Measurements from ENCODE around the gene DXO. TPM values are rescaled to one million over a fixed set of nuclear protein-coding genes. Genes with fewer than 3 reads are reported as not detected.
"Not testable (repeated sequence)": the region's sequence is repeated elsewhere in the genome, so short reads cannot be mapped to it uniquely, and the experiment has no call there.

Gene DXO
- total and polyA plus RNA-seq, 2 donors = 11.8 to 27.3 TPM

DNA sequence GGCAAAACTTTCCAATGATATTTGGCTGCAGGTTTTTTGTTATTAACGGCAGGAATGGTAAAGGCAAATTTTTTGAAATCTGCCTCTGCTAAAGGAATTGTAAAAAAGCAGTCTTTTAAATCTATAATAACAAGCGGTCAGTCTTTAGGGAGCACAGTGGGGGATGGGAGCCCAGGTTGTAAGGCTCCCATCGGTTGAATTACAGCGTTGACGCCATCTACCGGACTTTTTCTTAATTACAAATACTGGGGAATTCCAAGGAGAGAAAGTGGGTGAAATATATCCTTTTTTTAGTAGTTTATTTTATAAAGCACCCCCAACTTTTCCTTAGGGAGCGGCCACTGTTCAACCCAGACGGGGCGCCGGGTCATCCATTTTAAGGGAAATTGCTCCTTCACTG is 17.4 kb upstream of the DXO start:
- H3K27ac ChIP-seq (ENCODE audit: low read depth in 1 of 2, low read length in 1 of 2); DNase-seq (ENCODE audit: low read depth in 6 of 9, low spot score in 9 of 9); H3K27me3 ChIP-seq (ENCODE audit: control insufficient read depth in 2 of 2, insufficient read depth in 1 of 2, low read length in 1 of 2); H3K9me3 ChIP-seq (ENCODE audit: control insufficient read depth in 2 of 2, insufficient read depth in 1 of 2, low read length in 1 of 2); H3K4me1 ChIP-seq (ENCODE audit: control insufficient read depth in 2 of 2, insufficient read depth in 2 of 2, low read length in 2 of 2); H3K36me3 ChIP-seq (ENCODE audit: control insufficient read depth in 2 of 2, insufficient read depth in 2 of 2, low read length in 1 of 2); H3K4me3 ChIP-seq (ENCODE audit: low read length in 2 of 2): not testable (repeated sequence)
- WGBS = no CpG with 5 or more reads among the region's 10 CpGs

- H3K9me3 ChIP-seq (ENCODE audit: control insufficient read depth in 2 of 2, insufficient read depth in 1 of 2, low read length in 1 of 2); H3K4me1 ChIP-seq (ENCODE audit: control insufficient read depth in 2 of 2, insufficient read depth in 2 of 2, low read length in 2 of 2); H3K4me3 ChIP-seq (ENCODE audit: low read length in 2 of 2); H3K27me3 ChIP-seq (ENCODE audit: control insufficient read depth in 2 of 2, insufficient read depth in 1 of 2, low read length in 1 of 2); H3K27ac ChIP-seq (ENCODE audit: low read depth in 1 of 2, low read length in 1 of 2); DNase-seq (ENCODE audit: low read depth in 6 of 9, low spot score in 9 of 9): not testable (repeated sequence)
- H3K36me3 ChIP-seq (ENCODE audit: control insufficient read depth in 2 of 2, insufficient read depth in 2 of 2, low read length in 1 of 2) = peaks cover 0 to 14% of the 10 kb centered on the region in 2 donors
- no CpG with 5 or more reads among the region's 7 CpGs for WGBS
Measured at GRCh38 chr6:31981744-31982143, 9.8 kb upstream of the DXO start, which contains the start of gene C4A. Gene C4A, plus strand, starts transcription at chr6:31982057. Its CDS starts 51 bp downstream, at chr6:31982108.

DNA sequence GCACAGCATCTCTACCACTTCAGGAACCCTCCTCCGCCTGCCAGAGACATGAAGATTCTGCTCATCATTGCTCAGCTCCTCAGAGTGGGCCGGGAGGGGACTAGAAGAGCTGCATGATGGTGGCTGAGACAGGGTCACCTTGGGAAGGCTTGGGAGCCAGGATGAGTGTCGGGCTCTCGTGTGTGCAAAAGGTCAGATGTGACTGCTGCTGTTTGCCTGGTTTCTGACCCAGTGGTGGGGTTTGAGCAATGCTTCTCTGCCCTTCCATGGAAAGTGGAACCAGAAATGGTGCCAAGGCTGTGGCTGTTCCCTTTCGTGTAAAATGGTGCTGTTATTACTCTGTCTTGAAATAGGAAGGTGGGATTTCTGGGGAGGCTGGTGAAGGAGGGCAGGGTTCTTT is 9.1 kb upstream of the DXO start:
- not testable (repeated sequence) for H3K4me3 ChIP-seq (ENCODE audit: low read length in 2 of 2); DNase-seq (ENCODE audit: low read depth in 6 of 9, low spot score in 9 of 9); H3K27ac ChIP-seq (ENCODE audit: low read depth in 1 of 2, low read length in 1 of 2); H3K4me1 ChIP-seq (ENCODE audit: control insufficient read depth in 2 of 2, insufficient read depth in 2 of 2, low read length in 2 of 2); H3K27me3 ChIP-seq (ENCODE audit: control insufficient read depth in 2 of 2, insufficient read depth in 1 of 2, low read length in 1 of 2); H3K9me3 ChIP-seq (ENCODE audit: control insufficient read depth in 2 of 2, insufficient read depth in 1 of 2, low read length in 1 of 2)
- WGBS = no CpG with 5 or more reads among the region's 5 CpGs
- peaks cover 0 to 14% of the 10 kb centered on the region in 2 donors for H3K36me3 ChIP-seq (ENCODE audit: control insufficient read depth in 2 of 2, insufficient read depth in 2 of 2, low read length in 1 of 2)

DNA sequence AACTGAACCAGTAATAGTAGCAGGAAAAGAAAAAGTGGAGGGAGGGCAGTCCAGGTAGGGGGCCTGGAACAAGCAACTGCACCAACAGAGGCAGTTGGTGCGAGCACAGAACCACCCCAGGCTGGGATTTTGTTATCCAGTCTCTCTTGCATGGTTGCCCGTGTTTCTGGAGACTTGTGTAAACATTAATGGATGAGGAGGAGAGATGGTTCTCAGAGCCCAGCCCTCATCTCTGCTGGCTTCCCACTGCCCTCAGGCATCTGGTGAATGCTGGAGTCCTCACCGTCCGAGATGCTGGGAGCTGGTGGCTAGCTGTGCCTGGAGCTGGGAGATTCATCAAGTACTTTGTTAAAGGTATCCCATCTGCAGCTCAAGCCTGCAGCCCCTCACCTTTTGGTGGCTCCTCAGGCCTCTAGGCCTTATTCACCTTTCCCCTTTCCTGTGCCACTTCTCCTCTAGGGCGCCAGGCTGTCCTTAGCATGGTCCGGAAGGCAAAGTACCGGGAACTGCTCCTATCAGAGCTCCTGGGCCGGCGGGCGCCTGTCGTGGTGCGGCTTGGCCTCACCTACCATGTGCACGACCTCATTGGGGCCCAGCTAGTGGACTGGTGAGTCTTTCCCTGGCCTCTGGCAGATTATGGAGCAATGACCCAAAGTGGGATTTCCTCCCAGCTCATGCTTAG is 8.4 kb upstream of the DXO start:
- H3K9me3 ChIP-seq (ENCODE audit: control insufficient read depth in 2 of 2, insufficient read depth in 1 of 2, low read length in 1 of 2); H3K4me1 ChIP-seq (ENCODE audit: control insufficient read depth in 2 of 2, insufficient read depth in 2 of 2, low read length in 2 of 2); H3K27ac ChIP-seq (ENCODE audit: low read depth in 1 of 2, low read length in 1 of 2); DNase-seq (ENCODE audit: low read depth in 6 of 9, low spot score in 9 of 9); H3K27me3 ChIP-seq (ENCODE audit: control insufficient read depth in 2 of 2, insufficient read depth in 1 of 2, low read length in 1 of 2); H3K4me3 ChIP-seq (ENCODE audit: low read length in 2 of 2): not testable (repeated sequence)
- 98% methylated on average over 13 of the region's 13 CpGs for WGBS
- peaks cover 0 to 14% of the 10 kb centered on the region in 2 donors for H3K36me3 ChIP-seq (ENCODE audit: control insufficient read depth in 2 of 2, insufficient read depth in 2 of 2, low read length in 1 of 2)

DNA sequence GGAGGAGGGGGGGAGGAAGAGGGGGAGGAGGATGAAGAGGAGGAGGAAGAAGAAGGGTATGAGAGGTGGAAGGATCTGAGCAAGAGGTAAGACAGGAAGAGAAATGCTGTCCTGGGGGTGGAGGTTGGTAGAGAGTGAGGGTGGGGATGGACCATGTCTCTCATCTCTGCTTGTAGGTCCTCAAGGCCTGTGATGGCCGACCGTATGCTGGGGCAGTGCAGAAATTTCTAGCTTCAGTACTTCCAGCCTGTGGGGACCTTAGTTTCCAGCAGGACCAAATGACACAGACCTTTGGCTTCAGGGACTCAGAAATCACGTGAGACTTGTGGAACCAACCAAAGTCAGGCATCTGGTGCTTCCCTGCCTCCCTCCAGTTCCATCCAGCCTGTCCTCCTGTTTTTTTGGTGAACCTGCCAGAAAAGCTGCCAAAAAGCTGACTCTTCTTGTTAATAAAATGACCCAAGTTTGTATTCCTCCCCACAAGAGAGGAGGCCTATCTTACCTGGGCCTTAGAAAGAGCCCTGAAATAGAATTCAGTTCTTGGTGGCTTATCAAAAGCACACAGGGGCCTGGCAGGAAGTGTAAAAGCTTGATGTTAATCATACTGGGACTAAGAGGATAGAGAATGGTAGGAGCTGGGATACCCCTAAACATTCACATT is 7.4 kb upstream of the DXO start:
- peaks cover 0 to 14% of the 10 kb centered on the region in 2 donors for H3K36me3 ChIP-seq (ENCODE audit: control insufficient read depth in 2 of 2, insufficient read depth in 2 of 2, low read length in 1 of 2)
- H3K4me3 ChIP-seq (ENCODE audit: low read length in 2 of 2) = no peak overlapping the region
- 97% methylated on average over 3 of the region's 3 CpGs for WGBS
- no peaks in the 10 kb centered on the region for H3K9me3 ChIP-seq (ENCODE audit: control insufficient read depth in 2 of 2, insufficient read depth in 1 of 2, low read length in 1 of 2)
- peak overlapping the region; percentile 41 to 71 for H3K27ac ChIP-seq (ENCODE audit: low read depth in 1 of 2, low read length in 1 of 2)
- DNase-seq (ENCODE audit: low read depth in 6 of 9, low spot score in 9 of 9) = peak in 1 of 9 donors; percentile 28
- H3K27me3 ChIP-seq (ENCODE audit: control insufficient read depth in 2 of 2, insufficient read depth in 1 of 2, low read length in 1 of 2) = no peaks in the 10 kb centered on the region
- H3K4me1 ChIP-seq (ENCODE audit: control insufficient read depth in 2 of 2, insufficient read depth in 2 of 2, low read length in 2 of 2) = peaks cover 0 to 9% of the 10 kb centered on the region in 2 donors

DNA sequence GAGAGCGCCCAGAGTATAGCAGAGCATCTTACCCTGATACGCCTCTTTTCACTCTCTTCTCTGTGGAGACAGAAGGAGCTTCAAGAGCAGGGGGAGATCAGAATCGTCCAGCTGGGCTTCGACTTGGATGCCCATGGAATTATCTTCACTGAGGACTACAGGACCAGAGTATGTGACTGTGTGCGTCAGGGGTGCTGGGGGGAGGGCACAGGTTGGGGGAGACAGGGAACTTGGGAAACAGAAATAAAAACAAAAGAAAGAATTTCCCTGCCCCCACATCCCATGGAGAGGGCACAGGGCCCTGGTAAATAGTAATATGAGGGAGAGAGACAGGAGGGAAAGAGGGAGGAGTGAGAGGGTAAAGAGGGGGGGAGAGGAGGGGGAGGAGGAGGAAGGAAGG is 6.9 kb upstream of the DXO start:
- Histone ChIP-seq H3K9me3 (ENCODE audit: control insufficient read depth in 2 of 2, insufficient read depth in 1 of 2, low read length in 1 of 2) (no peaks in the 10 kb centered on the region), H3K27ac (ENCODE audit: low read depth in 1 of 2, low read length in 1 of 2) (no peak overlapping the region), H3K4me1 (ENCODE audit: control insufficient read depth in 2 of 2, insufficient read depth in 2 of 2, low read length in 2 of 2) (peaks cover 0 to 9% of the 10 kb centered on the region in 2 donors), H3K36me3 (ENCODE audit: control insufficient read depth in 2 of 2, insufficient read depth in 2 of 2, low read length in 1 of 2) (peaks cover 0 to 14% of the 10 kb centered on the region in 2 donors), H3K4me3 (ENCODE audit: low read length in 2 of 2) (no peak overlapping the region), H3K27me3 (ENCODE audit: control insufficient read depth in 2 of 2, insufficient read depth in 1 of 2, low read length in 1 of 2) (no peaks in the 10 kb centered on the region)
- no peak for DNase-seq (ENCODE audit: low read depth in 6 of 9, low spot score in 9 of 9)
- 97% methylated on average over 5 of the region's 5 CpGs for WGBS

GRCh38 chr6:31977816-31978431 is 6.0 kb upstream of the DXO start:
- Histone ChIP-seq H3K4me1 (ENCODE audit: control insufficient read depth in 2 of 2, insufficient read depth in 2 of 2, low read length in 2 of 2) (peaks cover 2 to 11% of the 10 kb centered on the region in 2 donors), H3K27me3 (ENCODE audit: control insufficient read depth in 2 of 2, insufficient read depth in 1 of 2, low read length in 1 of 2) (no peaks in the 10 kb centered on the region), H3K9me3 (ENCODE audit: control insufficient read depth in 2 of 2, insufficient read depth in 1 of 2, low read length in 1 of 2) (no peaks in the 10 kb centered on the region), H3K27ac (ENCODE audit: low read depth in 1 of 2, low read length in 1 of 2) (no peak overlapping the region), H3K4me3 (ENCODE audit: low read length in 2 of 2) (no peak overlapping the region), H3K36me3 (ENCODE audit: control insufficient read depth in 2 of 2, insufficient read depth in 2 of 2, low read length in 1 of 2) (peaks cover 0 to 14% of the 10 kb centered on the region in 2 donors)
- WGBS = 98% methylated on average over 12 of the region's 12 CpGs
- no peak for DNase-seq (ENCODE audit: low read depth in 6 of 9, low spot score in 9 of 9)

- not testable (repeated sequence) for H3K27ac ChIP-seq (ENCODE audit: low read depth in 1 of 2, low read length in 1 of 2); H3K27me3 ChIP-seq (ENCODE audit: control insufficient read depth in 2 of 2, insufficient read depth in 1 of 2, low read length in 1 of 2); H3K4me3 ChIP-seq (ENCODE audit: low read length in 2 of 2); H3K9me3 ChIP-seq (ENCODE audit: control insufficient read depth in 2 of 2, insufficient read depth in 1 of 2, low read length in 1 of 2); DNase-seq (ENCODE audit: low read depth in 6 of 9, low spot score in 9 of 9)
- Histone ChIP-seq H3K4me1 (ENCODE audit: control insufficient read depth in 2 of 2, insufficient read depth in 2 of 2, low read length in 2 of 2) (peaks cover 13 to 24% of the 10 kb centered on the region in 2 donors), H3K36me3 (ENCODE audit: control insufficient read depth in 2 of 2, insufficient read depth in 2 of 2, low read length in 1 of 2) (peaks cover 0 to 14% of the 10 kb centered on the region in 2 donors)
- WGBS = 98% methylated on average over 29 of the region's 30 CpGs
Measured at GRCh38 chr6:31976065-31976464, 4.1 kb upstream of the DXO start.

GRCh38 chr6:31972709-31973350 is 892 bp upstream of the DXO start:
- H3K27me3 ChIP-seq (ENCODE audit: control insufficient read depth in 2 of 2, insufficient read depth in 1 of 2, low read length in 1 of 2) = no peaks in the 10 kb centered on the region
- peaks cover 1 to 3% of the 10 kb centered on the region in 2 donors for H3K9me3 ChIP-seq (ENCODE audit: control insufficient read depth in 2 of 2, insufficient read depth in 1 of 2, low read length in 1 of 2)
- peaks cover 27% of the 10 kb centered on the region in 2 donors for H3K36me3 ChIP-seq (ENCODE audit: control insufficient read depth in 2 of 2, insufficient read depth in 2 of 2, low read length in 1 of 2)
- H3K4me3 ChIP-seq (ENCODE audit: low read length in 2 of 2) = peak overlapping the region; percentile 78 to 99
- DNase-seq (ENCODE audit: low read depth in 6 of 9, low spot score in 9 of 9) = no peak
- H3K27ac ChIP-seq (ENCODE audit: low read depth in 1 of 2, low read length in 1 of 2) = peak overlapping the region; percentile 99
- H3K4me1 ChIP-seq (ENCODE audit: control insufficient read depth in 2 of 2, insufficient read depth in 2 of 2, low read length in 2 of 2) = peaks cover 18 to 24% of the 10 kb centered on the region in 2 donors
- WGBS = 17% methylated on average over 19 of the region's 19 CpGs

Data from thymus (tissue), 11 donors.